GM18517 (cell line): ENCODE measurements around the gene ANKRD55.
"Not testable (repeated sequence)": the region's sequence is repeated elsewhere in the genome, so short reads cannot be mapped to it uniquely, and the experiment has no call there.

Experiments
- ATAC-seq: cut with Tn5 transposase; IDR thresholded peaks from one replicate; pipeline ENCODE4 v1.9.1; 2021; ENCODE audit warnings: mild to moderate bottlenecking, moderate library complexity; ENCODE audit not compliant: unreplicated experiment

ANKRD55 gene

DNA sequence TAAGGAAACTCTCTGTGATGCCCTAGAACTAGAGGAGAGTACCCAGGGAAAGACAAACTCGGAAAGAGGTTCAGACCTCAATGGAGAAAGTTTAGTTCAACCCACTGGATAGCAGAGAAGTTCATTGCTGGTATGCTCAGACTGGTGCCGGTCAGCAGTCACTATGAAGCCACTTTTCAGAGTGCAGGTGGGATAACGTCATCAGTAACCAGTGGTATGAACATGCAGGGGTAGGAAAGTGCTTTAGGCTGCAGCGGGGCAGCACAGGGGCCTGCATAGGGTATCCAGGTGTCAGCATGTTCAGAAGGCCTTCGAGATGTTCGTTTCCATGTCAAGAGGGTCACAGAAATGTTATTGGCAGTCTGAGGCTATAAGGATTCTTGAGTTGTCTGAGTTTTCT, 20.8 kb upstream of the ANKRD55 start:
- ATAC-seq = no peak

DNA sequence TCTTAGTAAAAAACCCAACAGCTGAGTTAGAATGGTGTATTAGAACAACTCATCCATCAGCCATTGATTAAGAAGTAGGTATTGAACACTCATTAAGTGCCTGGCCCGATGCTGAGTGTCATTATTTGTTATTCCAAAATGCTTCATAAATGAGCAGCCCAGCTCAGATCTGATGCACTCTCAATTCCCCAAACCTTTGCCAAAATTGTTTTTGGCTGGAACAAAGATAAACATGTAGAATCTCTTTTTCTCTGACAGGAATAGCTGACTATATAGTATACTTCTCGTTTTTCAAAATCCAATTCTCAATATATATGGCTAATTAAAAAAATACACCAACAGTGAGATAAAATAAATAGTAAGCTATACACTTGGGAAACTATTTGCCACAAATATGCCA, 20.0 kb upstream of the ANKRD55 start:
- ATAC-seq = no peak

DNA sequence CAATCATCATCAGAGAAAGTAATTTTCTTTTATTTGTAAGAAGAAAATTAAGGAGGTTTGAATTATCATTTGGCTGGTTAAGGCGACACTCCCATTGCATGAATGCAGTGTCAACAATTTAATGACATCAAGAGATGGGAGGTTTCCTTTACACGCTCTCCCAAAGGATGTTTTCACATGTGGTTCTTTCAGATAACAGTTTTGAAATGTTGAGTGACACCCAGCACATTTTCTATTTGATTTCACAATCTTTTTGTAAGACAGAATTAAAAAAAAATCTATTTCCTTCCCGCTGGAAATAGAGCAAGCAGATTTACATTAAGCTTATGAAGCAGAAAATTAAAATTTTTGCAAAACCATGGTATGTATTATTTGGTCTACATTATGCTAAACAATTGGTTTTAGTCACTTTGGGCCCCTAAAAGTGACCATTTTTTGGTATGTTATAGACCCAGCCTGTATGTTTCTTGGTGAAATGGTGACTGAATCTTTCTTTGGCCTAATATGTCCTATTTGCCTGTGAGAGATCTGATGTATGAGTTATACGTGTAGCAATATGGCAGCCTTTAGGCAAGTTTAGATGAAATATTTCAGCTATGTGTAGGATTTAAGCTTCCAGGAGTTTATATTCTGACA, 18.9 kb upstream of the ANKRD55 start:
- no peak for ATAC-seq

DNA sequence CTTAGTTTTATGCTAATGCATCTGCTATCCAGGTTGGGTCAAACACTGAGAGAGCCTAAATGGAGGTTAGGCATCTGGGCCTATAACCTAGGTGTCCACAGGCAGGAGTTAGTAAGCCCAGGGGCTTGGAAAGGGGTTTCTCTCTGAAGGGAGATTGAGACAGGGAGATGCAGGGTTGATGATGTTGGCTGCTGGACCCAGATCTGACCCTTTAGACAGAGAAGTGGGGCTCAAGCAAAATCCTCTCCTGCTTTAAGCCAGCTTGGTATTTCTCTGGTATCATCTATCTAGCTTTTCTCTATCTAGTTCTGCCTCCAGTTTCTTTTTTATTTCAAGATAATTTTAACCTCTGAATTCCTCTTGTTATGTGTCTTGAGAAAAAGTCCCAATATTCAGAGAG, 18.3 kb upstream of the ANKRD55 start:
- no peak for ATAC-seq

DNA sequence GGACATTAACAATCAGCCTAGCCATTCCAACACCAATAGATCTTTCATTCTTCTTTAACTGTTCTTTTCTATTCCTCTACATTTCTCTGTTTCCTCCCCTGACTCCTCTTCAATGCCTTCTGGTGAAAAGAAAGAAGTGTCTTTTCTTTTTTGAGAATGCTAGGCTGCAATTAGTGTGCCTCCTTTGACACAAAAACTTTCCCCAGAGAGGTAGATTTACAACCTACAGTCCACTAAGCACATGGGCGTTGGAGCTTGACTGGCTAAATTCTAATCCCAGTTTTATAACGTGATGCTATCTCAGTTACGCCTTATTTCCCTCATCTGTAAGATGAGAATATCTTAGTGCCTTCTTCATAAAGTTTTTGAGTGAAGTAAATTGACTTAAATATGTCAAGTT, 16.9 kb upstream of the ANKRD55 start:
- no peak for ATAC-seq

DNA sequence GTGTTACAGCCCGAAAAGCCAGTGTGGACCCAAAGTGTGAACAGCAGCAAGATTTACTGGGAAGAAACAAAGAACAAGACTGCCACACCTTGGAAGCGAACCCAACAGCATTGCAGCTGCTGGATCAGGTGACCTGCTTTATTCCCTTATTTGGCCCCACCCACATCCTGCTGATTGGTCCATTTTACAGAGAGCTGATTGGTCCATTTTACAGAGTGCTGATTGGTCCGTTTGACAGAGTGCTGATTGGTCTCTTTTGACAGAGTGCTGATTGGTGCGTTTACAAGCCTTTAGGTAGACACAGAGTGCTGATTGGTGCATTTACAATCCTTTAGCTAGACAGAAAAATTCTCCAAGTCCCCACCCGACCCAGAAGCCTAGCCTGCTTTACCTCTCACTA, 16.0 kb upstream of the ANKRD55 start:
- not testable (repeated sequence) for ATAC-seq

DNA sequence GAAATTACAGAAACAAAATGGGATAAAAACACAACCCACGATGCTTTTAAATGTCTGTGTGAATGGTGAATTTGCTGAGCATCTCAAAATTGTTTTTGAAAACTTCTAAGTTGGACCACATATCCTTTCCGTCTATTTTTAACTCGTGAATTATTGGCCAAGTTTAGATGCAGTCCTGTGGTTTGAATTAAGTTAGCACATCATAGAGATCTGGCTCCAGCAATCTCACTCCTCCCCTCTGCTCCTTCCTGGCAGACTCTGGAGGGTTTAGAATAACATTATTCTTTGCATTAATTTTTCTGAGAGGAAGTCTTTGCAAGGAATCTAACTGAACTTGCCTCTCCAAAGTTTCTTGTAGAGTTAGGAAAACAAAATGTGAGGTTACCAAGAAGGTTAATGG, 14.5 kb upstream of the ANKRD55 start:
- no peak for ATAC-seq

DNA sequence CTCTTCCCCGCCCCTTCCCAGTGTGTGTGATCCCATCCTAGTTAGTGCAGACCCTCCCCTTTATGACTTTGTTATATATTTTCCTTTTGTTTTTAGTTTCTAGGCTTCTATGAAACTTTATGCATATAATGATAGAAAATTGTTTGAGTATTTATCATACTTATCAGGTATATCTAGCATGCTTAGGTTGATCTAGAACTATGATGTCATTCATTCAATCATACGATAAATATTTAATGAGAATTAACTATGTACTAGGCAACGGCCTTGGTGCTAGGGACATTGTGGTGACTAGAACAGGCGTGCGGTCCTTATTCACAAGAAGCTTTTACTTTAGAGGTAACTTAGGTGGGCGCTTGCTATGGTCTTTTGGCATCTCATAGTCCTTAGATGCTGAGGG, 13.6 kb upstream of the ANKRD55 start:
- no peak for ATAC-seq

DNA sequence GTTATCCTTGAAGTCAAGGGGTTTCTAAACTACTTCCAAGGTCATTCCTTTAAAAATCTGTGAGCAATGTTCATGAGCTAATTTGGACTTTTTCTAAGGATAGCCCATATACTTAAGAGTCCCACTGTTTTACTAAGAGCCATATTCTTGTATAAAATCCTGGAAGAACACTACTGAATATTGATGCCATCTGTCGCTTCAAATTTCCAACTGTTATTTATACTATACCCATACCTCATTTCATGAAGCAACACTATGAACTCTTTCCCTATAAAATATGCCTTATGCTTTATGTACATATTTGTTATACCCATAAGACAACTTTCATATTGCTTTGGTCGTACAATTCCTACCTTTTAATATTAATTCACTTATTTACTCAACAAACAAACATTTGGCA, 12.4 kb upstream of the ANKRD55 start:
- no peak for ATAC-seq

DNA sequence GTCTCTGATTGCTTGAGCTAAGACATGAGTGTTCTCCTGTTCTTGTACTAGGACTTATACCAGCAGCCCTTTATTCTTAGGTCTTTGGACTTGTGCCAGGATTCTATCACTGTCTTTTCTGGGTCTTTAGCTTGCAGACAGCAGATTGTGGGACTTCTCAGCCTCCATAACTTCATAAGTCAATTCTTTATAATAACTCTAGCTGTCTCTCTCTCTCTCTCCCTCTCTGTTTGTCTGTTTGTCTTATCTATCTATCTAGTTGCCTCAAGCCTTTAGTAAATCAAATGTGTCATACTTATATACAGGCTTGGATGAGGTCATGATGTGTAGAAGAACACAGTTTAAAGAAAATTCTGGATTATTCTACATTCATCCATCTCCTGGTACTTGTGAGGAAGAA, 11.5 kb upstream of the ANKRD55 start:
- ATAC-seq = no peak

DNA sequence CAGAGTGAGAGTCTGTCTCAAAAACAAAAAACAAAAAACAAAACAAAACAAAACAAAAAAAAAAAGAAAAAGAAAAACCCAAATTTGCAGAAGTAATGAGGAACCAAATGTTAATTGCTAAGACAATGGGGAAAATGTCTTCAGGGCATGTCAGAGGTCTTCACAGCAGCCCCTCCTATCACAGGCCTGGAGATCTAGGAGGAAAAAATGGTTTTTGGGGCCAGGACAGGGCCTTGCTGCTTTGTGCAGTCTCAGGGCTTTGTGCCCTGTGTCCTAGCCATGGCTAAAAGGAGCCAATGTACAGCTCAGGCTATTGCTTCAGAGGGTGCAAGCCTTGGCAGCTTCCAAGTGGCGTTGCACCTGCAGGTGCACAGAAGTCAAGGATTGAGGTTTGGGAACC, 9.1 kb upstream of the ANKRD55 start:
- ATAC-seq = not testable (repeated sequence)

DNA sequence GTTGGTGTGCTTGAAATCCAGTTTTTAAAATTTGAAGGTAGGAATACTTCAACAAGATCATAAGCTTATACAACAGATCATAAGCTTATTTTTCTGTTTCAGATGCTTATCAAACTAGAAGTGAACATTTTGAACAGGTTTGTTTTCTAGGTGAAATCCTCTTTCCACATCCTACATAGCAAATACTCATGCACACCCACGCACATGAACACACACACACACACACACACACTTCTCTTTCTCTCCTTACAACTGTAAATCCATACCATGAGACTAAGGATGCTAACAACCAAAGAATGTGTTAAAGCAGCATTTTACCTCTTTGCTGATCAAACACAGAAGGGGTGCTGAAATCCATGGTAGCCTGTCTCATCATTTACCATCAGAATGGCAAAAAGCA, 592 bp downstream of the ANKRD55 start:
- no peak for ATAC-seq

DNA sequence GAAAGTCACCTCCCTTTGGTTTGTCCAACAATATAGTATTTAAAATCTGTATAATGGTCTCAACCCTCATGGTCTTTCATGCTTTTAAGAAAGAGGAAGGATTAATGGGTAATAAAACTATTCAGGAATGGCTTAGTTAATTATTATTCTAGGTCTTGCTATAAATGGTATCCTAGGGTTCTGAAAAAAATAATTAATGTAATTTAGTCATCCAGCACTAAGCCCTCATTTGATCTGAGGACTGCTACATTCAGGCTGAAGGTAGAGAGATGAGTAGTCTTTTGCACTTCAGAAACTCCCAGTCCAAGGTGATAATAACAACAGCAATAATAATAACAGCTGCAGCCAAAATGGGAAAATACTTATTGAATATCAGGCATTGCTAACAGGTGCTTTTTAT, 2.6 kb downstream of the ANKRD55 start:
- no peak for ATAC-seq

DNA sequence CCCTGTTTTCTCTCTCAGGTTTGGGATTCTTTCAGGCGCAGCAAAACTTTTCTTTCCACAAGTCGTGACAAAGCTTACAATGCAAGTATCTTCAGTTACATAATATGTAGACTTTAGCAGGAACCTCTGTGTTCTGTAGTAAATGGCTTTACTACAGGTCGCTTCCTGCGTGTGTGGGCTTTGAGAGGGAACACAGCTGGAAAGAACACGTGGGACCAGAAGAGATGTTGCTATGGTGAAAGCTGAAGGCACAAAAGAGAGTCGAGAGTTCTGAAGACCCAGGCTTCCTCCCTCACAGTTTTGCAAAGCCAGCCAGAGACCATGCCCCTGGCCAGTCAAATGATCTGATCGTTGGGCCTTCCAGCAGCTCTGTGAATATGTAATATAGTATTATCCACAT, 4.0 kb downstream of the ANKRD55 start:
- ATAC-seq = no peak

DNA sequence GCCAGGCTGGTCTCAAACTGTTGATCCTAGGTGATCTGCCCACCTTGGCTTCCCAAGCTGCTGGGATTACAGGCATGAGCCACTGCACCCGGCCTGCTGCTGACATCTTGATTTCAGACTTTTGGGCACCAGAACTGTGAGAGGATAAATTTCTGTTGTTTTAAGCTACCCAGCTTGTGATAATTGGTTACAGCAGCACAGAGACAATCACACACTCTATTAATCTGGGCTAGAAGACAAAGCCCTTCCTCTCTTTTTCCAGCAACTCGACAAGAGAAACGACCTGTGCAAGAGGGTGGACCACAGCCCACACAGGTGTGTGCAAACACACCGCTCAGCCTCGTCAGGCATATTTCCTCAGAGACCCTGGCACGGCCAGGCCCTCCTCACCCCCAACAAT, 4.5 kb downstream of the ANKRD55 start:
- no peak for ATAC-seq

DNA sequence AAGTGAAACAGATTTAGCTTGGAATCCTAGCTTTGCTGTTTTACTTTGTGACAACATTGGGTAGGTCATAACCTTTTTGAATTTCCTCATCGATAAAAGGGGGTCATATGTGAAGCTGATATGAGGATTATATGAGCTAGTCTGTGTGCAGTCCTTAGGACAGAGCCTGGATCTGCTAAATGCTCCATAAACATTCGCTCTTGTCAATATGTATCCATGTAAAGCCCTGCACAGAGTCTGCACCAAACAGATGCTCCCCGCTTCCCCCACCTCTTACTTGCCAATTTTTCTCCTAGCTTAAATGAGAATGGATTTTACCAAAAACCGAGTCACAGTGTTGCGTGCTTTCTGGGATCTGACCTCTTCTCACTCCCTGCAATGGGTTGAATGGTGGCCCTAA, 5.4 kb downstream of the ANKRD55 start:
- ATAC-seq = no peak

DNA sequence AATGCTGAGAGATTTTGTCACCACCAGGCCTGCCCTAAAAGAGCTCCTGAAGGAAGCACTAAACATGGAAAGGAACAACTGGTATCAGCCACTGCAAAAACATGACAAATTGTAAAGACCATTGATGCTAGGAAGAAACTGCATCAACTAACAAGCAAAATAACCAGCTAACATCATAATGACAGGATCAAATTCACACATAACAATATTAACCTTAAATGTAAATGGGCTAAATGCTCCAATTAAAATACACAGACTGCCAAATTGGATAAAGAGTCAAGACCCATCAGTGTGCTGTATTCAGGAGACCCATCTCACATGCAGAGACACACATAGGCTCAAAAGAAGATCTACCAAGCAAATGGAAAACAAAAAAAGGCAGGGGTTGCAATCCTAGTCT, 9.8 kb downstream of the ANKRD55 start:
- ATAC-seq = not testable (repeated sequence)

DNA sequence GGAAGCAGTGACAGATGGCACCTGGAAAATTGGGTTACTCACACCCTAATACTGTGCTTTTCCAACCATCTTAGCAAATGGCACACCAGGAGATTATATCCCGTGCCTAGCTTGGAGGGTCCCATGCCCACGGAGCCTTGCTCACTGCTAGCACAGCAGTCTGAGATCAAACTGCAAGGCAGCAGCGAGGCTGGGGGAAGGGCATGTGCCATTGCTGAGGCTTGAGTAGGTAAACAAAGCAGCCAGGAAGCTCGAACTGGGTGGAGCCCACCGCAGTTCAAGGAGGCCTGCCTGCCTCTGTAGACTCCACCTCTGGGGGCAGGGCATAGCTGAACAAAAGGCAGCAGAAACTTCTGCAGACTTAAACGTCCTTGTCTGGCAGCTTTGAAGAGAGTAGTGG, 11.5 kb downstream of the ANKRD55 start:
- not testable (repeated sequence) for ATAC-seq

DNA sequence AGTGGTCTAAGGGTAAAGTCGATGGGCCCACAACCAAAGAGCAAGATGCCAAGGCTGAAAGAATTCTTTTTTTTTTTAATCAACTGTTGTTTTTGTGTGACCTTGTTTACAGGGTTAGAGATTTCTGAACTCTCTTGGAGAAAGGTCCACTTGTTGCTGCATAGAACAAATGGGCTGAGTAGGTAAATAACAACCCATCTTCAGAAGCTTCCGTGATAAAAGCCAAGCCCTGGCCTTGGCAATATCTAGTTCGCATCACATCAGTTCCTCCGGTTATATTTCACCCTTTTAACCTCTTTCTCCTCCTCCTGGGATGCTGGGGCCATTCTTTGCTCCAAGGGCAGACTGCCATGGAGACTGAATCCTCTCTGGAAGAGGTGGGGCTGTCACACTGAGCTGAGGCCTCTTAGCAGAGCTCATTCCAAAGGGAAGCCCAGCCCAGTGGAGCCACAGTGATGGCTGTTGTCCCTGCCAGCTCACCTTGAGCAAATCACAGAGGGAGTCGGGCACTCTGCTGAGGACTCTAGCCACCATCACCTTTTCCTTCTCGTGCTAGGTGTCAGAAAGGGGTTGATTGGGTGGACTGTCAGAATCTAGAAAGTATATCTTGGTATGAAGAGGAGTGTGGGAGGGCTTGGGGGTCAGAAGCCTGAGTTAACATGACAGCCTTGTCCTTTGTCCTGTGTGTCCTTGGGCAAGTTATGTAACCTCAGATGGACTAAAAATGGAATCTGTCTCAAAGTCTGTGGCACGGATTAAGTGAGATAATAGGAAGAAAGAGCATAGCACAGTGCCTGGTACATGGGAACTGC, 17.9 kb downstream of the ANKRD55 start:
- no peak for ATAC-seq

DNA sequence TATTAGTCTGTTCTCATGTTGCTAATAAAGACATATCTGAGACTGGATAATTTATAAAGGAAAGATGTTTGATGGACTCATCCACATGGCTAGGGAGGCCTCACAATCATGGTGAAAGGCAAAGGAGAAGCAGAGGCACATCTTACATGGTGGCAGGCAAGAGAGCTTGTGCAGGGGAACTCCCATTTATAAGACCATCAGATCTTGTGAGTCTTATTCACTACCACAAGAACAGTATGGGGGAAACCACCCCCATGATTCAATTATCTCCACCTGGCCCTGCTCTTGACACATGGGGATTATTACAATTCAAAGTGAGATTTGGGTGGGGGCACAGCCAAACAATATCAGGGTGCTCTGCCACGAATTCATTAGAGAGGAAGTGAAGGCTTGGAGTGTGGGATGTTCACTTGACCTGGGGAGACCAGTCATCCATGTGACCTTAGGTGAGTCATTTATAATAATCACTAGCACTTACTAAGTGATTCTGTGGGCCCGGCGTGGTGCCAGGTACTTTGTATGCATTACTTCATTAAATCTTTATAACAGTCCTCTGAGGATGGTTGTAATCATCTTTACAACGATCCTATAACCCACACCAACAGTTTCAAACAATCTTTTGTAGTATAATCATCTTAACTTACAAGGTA, 19.1 kb downstream of the ANKRD55 start:
- not testable (repeated sequence) for ATAC-seq

DNA sequence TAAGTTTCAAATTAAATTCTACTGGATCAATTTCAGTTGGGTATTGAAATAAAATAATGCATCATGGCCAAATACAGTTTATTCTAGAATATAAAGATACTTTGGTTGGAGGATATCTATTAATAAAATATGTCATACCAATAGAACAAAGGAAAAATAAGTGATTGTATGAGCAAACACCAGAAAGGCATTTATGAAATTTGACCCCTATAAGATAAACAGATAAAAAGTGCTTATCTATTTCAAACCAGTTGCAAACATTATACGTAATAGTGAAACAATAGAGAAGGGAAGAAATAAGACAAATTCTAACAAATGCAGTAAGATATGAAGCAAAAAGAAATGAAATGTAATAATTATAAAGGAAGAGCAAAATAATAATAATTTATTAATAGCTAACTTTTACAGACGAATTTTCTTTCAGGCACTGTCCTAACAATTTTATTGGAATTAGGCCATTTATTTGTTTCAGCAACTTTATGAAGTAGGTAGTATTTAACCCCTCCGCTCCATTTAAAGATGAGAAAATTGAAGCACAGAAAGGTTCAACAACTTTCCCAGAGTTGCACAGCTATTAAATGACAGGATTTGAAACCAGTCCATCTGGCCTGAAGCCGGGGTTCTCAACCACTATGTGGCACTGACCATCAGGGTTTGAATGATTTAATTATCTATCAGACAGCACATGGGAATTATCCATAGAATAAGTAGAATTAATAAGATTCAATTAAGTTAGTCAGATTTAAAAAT, 20.8 kb downstream of the ANKRD55 start:
- no peak for ATAC-seq
